ENCODE results near the gene CHRD. TPM values are rescaled to one million over a fixed set of nuclear protein-coding genes. Genes with fewer than 3 reads are reported as not detected.

CHRD gene
- total and polyA plus RNA-seq, 9 of the 15 experiments (the other 6 are each of a cell fraction or from before 2014, with no cell fraction given): 0.11 to 1.3 (median 0.59) TPM; not detected in 3

GRCh38 chr3:184371570-184372018, 8.3 kb upstream of the CHRD start (continued):
- TF ChIP-seq NR2C1 (IDR thresholded peaks at IDR 0.05) (no peak), NR2C1 (tag; IDR thresholded peaks at IDR 0.05) (no peak), SPI1 (IDR thresholded peaks at IDR 0.05; ENCODE audit: borderline replicate concordance, low read depth, low read length) (peak; percentile 74), NCOA2 (IDR thresholded peaks at IDR 0.05; ENCODE audit: partially characterized antibody in 2 of 2) (no peak), E2F5 (CRISPR knock-in tag; IDR thresholded peaks at IDR 0.05) (0 out of 2 replicates have a peak, but pooled peaks have one; percentile 36), FOXA3 (CRISPR knock-in tag; conservative IDR thresholded peaks at IDR 0.05 in 1 of 2, IDR thresholded peaks at IDR 0.05 in 1 of 2) (peak; percentile 83 to 99), CREM (IDR thresholded peaks at IDR 0.05; ENCODE audit: low read depth) (0 out of 2 replicates have a peak, but pooled peaks have one; percentile 9), ZSCAN29 (IDR thresholded peaks at IDR 0.05) (0 out of 2 replicates have a peak, but pooled peaks have one; percentile 32), ARID4B (CRISPR knock-in tag; IDR thresholded peaks at IDR 0.05) (0 out of 2 replicates have a peak, but pooled peaks have one; percentile 50), MEIS2 (IDR thresholded peaks at IDR 0.05; ENCODE audit: partially characterized antibody) (peak; percentile 20), STAG1 (CRISPR knock-in tag; IDR thresholded peaks at IDR 0.05; ENCODE audit: borderline replicate concordance) (peak; percentile 85; the same call in 1 of the 2 replicates), NFIC (IDR thresholded peaks at IDR 0.05) (0 out of 2 replicates have a peak, but pooled peaks have one; percentile 27), RAD21 (CRISPR knock-in tag; conservative IDR thresholded peaks at IDR 0.05 in 1 of 2, IDR thresholded peaks at IDR 0.05 in 1 of 2) (peak; percentile 85 to 97), MAX (CRISPR knock-in tag; IDR thresholded peaks at IDR 0.05) (0 out of 2 replicates have a peak, but pooled peaks have one; percentile 11), MYC (IDR thresholded peaks at IDR 0.05; ENCODE audit: low read depth, low read length) (0 out of 2 replicates have a peak, but pooled peaks have one; percentile 31), MYC (CRISPR knock-in tag; IDR thresholded peaks at IDR 0.05; ENCODE audit: borderline replicate concordance, low read depth) (no peak)

All from K562 (cell line).